Measurements from ENCODE around the gene PIP4K2A.
A peak's percentile ranks its signal among the peaks of the same experiment; 100 is the strongest.
"Not testable (repeated sequence)": the region's sequence is repeated elsewhere in the genome, so short reads cannot be mapped to it uniquely, and the experiment has no call there.

The PIP4K2A gene

DNA sequence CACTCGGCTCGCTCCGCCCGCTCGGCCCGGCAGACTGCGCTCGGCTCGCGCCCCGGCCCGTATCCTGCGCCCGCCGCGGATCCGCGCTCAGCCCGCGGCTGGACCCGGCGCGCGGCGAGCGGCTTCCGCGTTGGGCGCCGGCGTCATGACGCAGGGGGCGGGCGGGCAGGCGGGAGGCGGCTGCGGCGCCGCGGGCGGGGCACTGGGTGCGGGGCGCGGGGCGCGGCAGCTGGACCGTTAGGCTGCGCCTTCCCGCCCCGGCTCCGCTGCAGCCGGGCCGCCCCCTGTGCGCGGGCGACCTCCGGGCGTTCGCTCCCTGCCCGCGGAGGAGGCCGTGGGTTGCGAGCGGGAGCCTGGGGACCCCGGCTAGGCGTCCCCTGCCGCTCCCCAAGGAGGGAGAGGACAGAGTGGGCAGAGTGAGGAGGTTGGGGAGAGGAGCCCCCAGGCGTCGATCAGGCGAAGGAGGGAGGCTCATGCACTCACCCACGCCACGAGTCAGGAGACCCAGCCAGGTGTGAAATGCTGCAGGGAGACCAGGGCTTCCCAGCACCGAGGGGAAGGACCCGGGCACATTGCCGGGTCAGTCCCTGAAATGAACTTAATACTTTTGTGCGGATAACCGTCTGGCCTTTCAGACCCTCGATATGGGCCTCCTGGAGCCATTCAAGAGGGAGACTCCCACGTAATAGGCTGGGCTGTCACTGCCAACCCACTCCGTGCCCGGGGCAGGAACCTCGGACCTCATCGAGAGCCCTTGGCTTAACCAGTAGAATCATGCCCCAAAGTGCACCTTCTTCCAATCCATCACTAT, at the start of gene PIP4K2A:
Gene PIP4K2A (minus strand): TSS at position 100 of the 811 bp plus-strand sequence. CDS start 252 bp downstream, outside the sequence.
- DNase-seq = peak; percentile 84

DNA sequence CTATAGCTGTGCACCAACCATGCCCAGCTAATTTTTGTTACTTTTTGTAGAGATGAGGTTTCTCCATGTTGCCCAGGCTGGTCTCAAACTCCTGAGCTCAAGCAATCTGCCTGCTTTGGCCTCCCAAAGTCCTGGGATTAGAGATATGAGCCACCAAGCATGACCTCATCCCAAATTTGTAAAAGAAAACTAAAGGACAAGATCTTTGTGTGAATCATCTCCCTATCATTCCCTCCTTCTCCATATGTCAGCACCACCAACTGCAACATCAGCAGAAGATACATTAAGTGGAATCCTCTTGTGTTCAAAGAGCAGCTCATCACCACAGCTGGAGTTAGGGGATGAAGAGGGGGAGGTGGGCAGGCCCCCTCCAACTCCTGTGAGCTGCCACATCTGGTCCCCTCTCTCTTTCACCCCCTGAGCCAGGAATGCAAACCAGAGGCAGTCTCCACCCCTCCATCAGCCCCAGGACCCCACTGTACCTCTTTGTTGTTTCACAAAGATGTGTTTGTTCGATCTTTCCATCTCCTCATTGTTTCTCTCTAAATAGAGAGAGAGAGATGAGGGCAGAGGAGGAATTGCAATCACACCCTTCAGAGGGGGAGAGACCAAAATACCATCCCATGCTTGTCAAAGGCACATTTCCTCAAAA, 47.3 kb upstream of the PIP4K2A start:
- DNase-seq = no peak

DNA sequence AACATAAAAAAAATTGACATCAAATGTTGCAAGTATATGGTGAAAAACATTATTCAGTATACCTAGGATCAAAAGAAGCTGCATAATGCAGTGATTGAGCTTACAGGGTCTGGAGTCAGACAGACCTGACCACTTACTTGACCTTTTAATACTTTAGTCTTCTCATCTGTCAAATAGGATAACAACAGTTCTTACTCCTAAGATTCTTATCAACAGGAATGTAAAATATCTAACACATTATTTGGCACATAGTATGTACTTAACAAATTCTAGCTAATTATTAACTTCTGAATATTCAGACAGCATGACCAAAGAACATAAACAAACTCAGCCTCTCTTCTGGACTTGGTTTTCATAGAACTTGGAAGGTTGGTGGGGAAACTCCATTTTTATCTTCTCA, 45.6 kb upstream of the PIP4K2A start:
- no peak for DNase-seq

DNA sequence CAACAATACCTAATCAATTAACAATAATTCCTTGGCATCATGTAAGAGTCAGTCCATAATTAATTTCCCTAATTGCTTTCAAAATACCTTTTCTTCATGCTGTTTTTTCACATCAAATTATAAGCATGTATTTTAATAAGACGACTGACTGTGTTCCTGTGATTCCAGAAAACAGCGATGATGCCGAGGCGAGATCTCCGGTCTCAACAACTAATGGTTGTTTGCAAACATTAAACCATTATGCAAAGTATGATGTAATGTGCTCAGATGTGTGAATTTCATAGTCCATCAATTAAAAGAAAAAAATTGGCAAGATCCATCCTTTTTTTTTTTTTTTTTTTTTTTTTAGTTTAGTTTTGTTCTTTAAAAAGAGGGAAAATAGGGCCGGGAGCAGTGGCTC, 44.5 kb upstream of the PIP4K2A start:
- DNase-seq = no peak

DNA sequence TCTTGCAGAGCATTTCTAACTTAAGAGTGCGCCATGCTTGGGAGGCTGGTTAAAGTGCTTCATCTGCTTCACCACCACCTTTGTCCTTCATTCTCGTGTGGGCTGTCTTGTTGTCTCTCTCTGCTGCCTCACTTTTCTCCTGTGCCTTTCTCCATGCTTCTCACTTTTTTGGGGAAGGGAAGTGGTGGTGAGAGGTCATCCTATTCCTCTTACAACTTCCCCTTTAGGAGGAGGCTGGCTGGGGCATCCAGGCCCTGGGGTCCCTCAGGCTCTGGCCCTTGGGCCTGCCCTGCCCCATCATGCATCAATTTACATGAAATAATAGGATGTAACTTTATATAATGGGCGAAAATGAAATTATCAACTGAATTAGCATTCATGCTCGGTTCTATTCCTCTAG, 39.9 kb upstream of the PIP4K2A start:
- no peak for DNase-seq

DNA sequence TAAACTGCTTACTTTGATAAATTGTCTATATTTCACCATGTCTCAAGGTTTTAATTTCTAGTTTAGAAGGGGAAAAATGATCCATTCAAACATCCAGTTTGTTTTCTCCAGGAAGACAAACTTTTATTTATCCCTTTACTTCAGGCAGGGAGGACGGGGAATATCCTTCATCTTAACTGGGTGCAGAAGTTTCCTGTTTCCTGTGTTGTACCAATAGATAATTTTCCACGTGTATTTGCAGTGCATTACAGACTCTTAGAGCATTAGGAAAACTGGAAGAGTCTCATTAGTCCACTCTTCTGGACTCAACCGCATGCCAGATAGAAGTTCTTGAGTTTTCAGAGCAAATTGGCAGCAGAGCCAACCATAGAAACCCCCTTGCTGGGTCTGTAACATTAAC, 39.4 kb upstream of the PIP4K2A start:
- no peak for DNase-seq

DNA sequence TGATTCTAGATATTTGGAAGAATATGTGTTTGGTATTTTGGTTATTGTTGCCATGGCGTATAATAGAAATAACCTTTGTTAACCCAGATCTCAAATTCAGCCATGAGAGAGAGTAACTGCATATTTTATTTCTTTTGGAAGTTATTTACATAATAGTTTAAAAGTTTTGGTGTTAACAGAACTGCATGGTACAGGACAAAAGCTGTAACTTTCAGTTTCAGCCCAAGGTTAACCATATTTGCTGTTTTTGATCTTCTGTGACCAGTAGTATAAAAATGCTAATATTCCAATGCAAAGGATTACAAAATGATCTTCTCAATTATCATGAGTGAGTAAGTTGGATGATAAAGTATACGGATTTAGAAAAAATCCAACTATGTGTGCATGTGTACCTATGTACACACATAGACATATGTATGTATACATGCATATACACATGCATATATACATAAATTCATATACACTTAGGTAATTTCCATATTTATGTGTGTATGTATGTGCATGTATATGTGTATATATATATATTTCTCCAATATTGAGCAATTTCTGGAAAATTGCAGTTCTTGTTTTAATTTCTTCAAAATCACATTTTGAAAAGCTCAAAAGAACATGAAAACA, 38.0 kb upstream of the PIP4K2A start:
- DNase-seq = no peak

DNA sequence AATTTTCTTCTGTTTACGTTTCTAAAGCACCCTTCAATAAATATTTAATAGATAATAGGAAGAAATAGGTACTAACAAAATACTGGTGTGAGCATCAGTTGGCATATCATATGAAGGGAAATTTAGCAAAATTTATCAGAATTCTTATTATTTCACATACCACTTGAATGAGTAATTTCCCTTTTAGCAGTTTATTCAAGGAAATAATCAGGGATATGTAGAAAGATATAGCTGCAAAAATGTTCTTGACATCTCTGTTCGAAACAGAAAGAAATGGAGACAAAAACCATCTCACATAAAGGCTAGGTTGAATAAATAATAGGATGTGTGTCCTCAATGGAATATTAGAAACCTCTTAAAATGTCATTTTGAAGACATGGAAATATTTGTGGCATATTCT, 35.8 kb upstream of the PIP4K2A start:
- DNase-seq = no peak

DNA sequence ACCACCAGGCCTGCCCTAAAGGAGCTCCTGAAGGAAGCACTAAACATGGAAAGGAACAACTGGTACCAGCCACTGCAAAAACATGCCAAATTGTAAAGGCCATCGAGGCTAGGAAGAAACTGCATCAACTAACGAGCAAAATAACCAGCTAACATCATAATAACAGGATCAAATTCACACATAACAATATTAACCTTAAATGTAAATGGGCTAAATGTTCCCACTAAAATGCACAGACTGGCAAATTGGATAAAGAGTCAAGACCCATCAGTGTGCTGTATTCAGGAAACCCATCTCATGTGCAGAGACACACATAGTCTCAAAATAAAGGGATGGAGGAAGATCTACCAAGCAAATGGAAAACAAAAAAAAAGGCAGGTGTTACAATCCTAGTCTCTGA, 30.5 kb upstream of the PIP4K2A start:
- DNase-seq = not testable (repeated sequence)

DNA sequence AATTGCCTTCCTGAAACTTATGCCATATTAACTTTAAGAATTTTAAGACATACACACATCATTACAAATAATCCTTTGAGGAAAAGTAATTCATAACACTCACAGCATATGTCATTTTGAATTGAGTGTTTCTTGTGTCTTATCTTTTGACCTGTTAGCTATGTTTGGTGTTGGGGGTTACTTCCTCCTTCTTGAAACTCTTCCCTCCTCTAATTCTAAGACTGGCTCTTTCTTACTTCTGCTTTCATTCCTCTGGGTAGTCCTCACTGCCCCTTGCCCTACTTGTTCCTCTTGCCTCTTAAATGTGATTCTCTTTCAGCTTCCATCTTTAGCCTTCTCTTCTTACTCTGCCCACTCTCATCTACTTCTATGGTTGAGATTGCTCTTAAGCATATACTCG, 28.3 kb upstream of the PIP4K2A start:
- DNase-seq = peak; percentile 94

DNA sequence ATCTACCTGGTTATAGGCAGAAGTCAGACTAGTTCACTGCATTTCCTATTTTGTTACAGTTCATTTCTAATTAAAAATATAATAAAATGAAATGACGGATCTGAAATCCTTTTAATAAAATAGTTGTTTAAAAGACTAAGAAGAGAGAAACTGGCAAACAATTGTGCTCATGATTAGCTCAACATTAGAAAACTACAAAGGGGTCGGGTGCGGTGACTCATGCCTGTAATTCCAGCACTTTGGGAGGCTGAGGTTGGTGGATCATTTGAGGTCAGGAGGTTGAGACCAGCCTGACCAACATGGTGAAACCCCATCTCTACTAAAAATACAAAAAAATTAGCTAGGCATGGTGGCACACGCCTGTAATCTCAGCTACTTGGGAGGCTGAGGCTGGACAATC, 27.3 kb upstream of the PIP4K2A start:
- DNase-seq = not testable (repeated sequence)

DNA sequence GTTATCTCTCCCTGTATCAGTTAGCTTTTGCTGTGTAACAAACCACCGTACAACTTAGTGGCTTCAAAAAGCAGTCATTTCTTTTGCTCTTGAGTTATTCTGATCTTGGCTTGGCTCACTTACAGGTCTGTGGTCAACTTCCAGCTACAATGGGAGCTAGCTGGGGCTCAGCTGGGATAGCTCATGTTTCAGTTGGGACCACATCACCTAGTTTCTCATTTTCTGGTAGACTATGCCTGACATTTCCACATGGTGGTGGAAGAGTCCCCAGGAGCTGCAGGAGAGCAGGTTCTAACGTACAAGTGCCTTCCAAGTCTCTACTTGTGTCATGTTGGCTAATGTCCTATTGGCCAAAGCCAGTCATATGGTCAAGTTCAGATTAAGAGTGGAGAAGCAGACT, 25.8 kb upstream of the PIP4K2A start:
- peak; percentile 39 for DNase-seq

DNA sequence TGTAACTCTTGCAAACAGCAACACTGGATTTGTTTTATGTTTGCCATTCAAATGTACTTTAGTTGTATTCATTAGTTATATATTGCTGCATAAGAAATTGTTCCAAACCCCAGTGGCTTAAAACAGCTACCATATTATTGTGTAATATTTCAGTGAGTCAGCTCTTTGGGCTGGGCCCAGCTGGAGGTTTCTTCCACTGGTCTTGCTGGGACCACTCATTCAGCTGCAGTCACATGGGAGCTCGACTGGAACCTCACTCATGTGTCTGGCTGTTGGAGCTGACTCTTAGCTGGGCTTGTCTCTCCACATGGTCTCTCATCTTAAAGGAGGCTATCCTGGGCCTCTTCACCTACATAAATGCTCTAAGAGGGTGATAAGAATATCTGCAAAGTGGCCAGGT, 23.2 kb upstream of the PIP4K2A start:
- peak; percentile 82 for DNase-seq

DNA sequence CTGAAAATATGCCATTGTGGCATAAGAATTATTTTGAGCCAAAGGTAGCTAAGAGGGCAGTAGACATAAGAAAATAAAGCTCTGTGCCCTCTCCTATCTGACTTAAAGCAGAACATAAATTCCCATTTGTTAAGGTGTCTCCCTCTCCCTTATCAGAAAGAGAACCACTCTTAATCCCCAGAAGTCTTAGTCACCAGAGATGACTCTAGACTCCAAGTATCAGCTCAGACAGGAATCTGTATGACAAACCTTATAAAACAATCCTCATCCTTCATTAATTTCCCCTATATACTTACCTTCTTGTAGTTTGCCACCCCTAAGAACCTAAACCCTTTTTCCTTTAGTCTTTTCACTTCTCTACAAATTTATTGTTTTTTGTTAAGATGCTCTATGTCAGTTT, 21.8 kb upstream of the PIP4K2A start:
- DNase-seq = peak; percentile 79

DNA sequence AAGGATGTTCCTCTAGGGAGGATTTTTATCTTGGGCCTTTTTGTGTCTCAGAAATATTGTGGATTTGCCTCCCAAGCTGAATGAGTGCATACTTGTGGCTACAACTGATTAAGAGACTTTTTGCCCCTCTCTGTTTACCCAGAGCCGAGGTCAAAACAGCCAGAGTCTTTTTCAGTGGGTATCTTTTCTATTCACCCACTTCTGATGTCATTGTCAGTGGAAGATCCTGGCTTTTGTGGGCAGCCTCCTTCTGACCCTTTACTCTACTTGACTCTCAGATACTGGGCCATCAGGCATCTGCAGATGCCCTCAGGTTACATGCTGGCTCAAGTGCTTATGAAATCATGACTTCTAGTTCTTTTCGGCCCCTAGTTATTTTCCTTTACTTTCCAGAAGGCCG, 19.6 kb upstream of the PIP4K2A start:
- DNase-seq = peak; percentile 21

DNA sequence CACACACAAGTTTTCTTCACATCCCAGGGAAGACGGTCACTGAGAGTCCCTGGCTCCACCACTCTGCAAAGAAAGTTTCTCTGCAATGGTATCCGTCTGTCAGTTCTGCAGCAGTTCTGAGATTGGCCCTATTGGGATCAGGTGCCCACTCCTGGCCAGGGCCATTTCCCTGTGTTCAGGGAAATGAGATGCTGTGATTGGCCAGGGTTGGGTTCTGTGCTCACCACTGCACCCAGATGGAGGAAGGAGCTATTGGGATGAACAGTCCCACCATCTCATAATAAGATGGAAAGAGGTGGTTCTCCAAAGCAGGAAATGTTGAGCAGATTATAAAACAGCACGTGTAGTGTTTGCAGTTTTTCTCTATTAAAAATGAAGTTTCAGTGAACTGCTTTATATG, 13.3 kb upstream of the PIP4K2A start:
- DNase-seq = no peak

DNA sequence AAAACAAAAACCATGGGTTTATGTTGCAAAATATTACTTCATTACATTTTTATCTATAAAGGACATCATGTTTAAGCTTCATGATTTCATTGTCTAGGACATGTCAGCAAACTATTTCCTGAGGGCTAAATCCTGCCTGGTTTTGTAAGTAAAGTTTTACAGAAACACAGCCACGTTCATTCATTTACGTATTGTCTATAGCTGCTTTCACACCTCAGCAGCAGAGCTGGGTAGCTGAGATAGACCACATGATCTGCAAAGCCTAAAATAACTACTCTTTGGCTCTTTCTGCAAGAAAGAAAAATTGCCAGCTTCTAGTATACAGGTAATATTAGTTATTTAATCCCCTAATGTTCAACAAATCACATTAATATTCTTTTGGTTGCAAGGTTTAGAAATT, 12.7 kb upstream of the PIP4K2A start:
- no peak for DNase-seq

DNA sequence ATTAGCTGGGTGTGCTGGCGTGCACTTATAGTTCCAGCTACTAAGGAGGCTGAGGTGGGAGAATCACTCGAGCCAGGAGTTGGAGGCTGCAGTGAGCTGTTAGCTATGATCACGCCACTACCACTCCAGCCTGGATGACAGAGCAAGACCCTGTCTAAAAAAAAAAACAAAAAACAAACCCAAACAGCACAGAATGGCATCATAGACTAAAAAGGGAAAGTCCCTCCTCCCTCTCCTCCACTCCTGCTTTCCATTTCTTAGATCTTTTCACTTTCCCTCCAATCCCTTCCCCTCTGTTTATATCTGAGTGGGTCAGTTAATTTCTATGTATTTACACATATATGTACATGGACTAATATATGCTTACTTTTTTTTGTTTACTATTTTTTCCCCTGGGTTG, 10.4 kb upstream of the PIP4K2A start:
- DNase-seq = no peak

DNA sequence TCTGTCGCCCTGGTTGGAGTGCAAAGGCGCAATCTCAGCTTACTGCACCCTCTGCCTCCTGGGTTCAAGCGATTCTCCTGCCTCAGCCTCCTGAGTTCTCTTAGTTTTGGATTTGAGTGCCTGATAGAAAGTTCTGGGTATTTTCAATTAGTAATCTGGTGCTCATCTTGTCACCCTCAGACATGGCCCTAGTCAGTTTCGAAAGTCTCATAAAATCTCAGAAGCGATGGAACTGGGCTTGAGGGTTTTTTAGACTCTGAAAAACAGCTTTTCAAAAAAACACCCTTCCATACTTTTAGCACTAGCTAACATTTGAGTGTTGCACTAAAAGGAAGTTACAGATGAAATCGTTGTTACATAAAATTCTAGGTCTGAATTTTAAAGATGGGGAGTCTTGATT, 9.4 kb upstream of the PIP4K2A start:
- DNase-seq = no peak

DNA sequence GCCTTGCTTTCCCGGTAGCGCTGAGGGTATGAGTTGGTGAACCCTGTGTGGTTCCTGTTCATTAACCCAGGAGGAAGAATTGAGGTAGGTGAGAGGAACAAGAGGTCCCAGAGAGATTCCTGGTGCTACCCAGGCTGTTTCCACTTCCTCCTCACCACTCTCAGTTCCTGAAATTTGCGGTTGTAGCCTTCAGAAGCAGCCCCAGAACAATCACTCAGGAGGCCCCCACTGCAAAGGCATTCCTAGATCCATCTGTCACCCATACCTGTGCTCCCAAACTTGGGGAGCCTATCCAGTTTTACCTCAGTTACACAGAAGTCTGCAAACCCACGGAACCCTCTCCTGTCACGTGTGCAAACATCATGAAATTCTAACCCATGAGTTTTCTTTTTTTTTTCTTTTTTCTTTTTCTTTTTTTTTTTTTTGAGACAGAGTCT, 9.0 kb upstream of the PIP4K2A start:
- peak; percentile 10 for DNase-seq

DNA sequence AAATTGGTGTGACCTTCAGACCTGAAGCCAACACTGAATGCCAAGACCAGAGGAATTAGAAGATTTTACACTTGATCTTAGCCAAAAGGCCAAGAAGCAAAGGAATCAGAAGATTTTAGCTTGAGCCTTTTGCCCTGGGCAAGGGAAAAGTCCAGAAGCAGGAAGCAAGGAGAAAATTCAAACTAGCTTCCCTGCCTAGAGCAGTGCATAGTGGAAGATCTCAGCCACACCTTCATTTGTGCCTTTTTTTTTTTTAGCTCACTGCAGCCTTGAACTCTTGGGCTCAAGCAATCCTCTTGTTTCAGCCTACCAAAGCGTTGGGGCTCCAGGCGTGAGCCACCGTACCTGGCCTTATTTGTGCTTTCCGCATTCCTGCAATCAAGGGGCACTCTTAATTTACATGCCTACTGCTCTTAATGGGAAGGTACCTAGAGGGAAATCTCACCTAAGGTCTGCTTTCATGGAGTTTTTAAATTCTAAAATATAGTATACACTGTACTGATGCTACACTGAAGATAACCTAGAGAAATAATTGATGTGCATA, 8.3 kb upstream of the PIP4K2A start:
- no peak for DNase-seq

DNA sequence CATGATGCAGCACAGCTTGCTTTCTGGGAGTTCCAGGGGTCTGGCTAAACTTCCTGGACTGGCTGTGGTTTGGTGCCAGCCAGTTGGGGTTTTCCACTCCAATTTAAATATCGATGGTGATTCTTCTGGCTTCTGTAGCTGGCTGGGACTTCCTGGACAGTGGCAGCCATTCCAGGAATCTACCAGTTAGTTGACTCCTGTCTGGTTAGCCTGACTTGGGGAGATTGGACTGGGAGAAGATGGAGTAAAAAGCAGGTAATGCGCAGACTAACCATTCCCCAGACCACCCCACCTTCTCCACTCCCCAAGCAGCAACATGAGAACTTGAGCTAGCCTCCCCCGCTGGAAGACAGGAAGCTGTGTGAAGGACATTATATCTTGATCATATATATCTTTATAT, 6.3 kb upstream of the PIP4K2A start:
- DNase-seq = peak; percentile 39

DNA sequence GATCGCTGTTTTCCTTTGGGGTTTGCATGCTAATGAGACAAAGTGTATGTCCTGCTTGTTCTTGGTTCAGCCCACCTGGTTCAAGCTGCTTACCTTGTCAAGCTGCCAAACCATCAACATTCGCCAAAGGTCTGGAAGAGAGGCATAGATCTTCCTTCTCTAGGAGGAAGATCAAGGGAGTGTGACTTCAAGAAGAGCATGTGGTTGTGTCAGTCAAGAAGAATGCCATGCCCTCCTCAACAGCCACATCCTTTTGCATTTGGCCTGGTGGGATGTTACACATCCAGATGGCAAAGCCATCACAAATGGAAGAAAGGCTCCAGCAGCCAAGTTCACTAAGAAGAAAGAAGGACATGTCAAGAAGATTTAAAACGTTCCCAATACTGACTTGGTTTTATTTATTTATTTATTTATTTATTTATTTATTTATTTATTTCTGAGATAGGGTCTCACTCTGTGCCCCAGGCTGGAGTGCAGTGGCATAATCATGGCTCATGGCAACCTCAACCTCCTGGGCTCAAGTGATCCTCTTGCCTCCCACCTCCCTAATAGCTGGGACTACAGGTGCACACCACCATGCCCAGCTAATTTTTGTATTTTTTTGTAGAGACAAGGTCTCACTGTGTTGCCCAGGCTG, 5.1 kb upstream of the PIP4K2A start:
- no peak for DNase-seq

Data from OCI-M1 (cell line).